ENCODE measurements around the gene MBOAT1.

The MBOAT1 gene

DNA sequence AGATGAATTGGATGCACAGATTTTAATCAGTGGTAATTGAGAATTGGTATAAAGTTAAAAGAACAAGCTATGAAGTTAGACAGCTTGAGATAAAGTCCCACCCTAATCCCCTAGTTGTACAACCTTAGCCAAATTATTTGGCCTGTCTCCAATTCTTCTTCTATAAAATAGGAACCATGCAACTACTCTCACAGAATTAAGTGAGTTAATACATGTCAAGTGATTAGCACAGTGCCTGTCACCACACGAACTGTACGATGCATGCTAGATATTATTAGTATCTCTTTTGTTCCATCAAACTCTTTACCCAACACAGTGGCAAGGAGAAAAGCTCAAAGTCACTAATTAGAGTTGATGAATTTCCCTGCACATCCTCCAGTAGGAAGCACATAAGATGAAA, 44.7 kb downstream of the MBOAT1 start:
- no peak for DNase-seq (ENCODE audit: low read depth)
- no peak overlapping the region for H3K4me3 ChIP-seq (ENCODE audit: control insufficient read depth, low read depth, low read length)
- TF ChIP-seq, protein P1, sequence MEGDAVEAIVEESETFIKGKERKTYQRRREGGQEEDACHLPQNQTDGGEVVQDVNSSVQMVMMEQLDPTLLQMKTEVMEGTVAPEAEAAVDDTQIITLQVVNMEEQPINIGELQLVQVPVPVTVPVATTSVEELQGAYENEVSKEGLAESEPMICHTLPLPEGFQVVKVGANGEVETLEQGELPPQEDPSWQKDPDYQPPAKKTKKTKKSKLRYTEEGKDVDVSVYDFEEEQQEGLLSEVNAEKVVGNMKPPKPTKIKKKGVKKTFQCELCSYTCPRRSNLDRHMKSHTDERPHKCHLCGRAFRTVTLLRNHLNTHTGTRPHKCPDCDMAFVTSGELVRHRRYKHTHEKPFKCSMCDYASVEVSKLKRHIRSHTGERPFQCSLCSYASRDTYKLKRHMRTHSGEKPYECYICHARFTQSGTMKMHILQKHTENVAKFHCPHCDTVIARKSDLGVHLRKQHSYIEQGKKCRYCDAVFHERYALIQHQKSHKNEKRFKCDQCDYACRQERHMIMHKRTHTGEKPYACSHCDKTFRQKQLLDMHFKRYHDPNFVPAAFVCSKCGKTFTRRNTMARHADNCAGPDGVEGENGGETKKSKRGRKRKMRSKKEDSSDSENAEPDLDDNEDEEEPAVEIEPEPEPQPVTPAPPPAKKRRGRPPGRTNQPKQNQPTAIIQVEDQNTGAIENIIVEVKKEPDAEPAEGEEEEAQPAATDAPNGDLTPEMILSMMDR (conservative IDR thresholded peaks at IDR 0.05; ENCODE audit: control insufficient read depth, insufficient read depth, low read depth, low read length) = no peak

DNA sequence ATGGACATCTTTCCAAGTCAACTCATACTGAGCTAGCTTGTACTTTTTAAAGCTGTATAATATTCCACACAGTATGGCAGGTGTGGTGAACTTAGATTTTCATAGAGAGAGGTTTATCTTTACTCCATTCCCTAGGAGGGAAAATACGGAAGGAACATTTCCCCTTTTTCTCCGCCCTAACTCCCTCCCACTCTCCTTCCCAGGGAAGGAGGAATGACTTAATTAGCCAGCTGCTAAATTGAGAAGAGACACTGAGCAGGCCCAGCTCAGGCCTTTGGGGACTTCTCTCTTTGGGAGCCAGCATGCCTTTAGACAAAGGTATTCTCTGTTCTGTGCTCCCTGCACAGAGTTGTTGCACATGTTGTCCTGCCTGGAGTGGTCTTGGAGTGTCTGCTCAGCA, 46.1 kb downstream of the MBOAT1 start:
- TF ChIP-seq, protein P1 (conservative IDR thresholded peaks at IDR 0.05; ENCODE audit: control insufficient read depth, insufficient read depth, low read depth, low read length) = no peak
- no peak for DNase-seq (ENCODE audit: low read depth)
- no peak overlapping the region for H3K4me3 ChIP-seq (ENCODE audit: control insufficient read depth, low read depth, low read length)

DNA sequence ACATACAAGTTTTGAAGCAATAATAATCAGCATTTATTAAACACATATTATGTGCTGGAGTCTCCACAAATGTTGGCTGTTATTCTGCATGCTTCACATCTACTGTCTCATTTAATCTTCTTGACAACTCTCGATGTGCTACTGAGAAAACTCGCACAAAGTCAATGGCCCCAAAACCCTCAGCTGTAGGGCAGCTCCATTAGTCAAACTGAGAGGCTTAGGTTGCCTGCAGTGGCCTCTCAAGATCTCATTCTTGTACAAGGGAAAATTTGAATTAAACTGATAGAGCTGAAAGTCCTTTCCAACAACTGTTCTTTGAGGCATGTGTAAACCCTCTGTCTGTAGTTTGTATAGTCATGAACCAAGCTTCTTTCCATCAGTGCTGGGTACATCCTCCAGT, 49.8 kb downstream of the MBOAT1 start:
- DNase-seq (ENCODE audit: low read depth) = no peak
- no peak overlapping the region for H3K4me3 ChIP-seq (ENCODE audit: control insufficient read depth, low read depth, low read length)
- TF ChIP-seq, protein P1 (conservative IDR thresholded peaks at IDR 0.05; ENCODE audit: control insufficient read depth, insufficient read depth, low read depth, low read length) = no peak

DNA sequence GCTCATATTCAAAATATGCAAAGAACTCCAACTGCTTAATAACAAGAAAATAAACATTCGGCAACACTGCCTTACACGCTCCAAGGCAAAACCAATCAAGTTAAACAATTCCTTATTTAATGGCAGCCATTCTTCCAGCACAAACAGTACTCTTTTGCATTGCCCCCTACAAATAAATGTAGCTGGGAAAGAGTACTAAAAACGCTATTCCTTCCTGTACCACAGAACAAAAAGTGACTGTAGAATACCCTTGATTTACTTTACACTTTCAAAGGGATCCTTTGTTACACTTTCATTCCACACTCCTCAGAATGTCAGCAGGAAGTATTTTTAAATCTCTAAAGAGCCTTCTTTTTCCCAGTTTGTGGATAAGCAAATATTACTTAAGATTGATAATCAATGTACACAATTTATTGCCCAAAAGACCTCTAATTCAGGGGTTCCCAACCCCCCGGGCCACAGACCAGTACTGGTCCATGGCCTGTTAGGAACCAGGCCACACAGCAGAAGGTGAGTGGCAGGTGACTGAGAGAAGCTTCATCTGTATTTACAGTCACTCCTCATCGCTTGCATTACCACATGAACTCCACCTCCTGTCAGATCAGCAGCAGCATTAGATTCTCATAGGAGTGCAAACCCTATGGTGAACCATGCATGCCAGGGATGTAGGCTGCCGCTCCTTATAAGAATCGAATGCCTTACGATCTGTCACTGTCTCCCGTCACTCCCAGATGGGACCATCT, 51.6 kb downstream of the MBOAT1 start:
- DNase-seq (ENCODE audit: low read depth) = no peak
- TF ChIP-seq, protein P1 (conservative IDR thresholded peaks at IDR 0.05; ENCODE audit: control insufficient read depth, insufficient read depth, low read depth, low read length) = no peak
- no peak overlapping the region for H3K4me3 ChIP-seq (ENCODE audit: control insufficient read depth, low read depth, low read length)

DNA sequence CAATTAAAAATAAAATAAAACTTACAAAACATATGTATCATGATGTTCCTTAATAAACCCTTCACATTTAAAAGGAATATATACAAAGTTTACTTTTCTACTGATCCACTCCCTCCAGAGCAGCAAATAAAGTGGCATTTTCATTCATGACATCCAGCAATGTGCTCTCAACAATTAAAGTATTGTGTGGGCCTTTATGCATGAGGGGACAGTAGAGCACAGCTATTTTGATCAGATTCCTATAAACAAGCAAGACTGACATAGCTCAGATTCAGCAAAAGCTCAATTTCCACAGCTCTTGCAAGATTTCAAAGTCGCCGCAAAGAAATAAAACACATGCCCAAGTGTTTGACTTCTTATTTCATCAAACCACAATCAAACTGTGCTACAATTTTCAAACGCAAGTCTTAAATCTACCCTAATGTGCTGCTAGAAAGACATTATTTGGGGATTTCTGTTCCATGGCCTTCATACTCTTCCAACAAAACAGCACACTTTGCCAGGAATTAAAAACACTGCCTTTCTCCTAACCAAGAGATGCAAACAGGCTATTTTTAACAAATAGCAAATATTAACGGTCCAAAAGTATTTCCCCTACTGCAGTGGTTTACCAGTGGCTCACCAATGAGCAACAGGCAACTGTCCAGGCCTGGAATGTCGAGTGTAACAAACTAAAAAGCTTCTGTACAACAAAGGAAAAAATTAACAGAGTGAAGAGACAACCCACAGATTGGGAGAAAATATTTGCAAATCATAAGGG, 52.3 kb downstream of the MBOAT1 start:
- H3K4me3 ChIP-seq (ENCODE audit: control insufficient read depth, low read depth, low read length) = no peak overlapping the region
- no peak for DNase-seq (ENCODE audit: low read depth)
- TF ChIP-seq, protein P1 (conservative IDR thresholded peaks at IDR 0.05; ENCODE audit: control insufficient read depth, insufficient read depth, low read depth, low read length) = no peak

DNA sequence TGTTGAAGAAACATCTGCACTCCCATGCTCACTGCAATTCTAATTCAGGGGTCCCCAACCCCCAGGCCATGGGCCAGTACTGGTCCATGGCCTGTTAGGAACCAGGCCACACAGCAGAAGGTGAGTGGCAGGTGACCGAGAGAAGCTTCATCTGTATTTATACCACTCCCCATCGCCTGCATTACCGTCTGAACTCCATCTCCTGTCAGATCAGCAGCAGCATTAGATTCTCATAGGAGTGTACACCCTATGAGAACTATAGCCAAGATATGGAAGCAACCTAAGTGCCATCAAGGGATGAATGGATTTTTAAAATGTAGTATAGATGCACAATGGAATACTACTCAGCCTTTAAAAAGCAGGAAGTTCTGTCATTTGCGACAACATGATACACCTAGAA, 53.2 kb downstream of the MBOAT1 start:
- TF ChIP-seq, protein P1 (conservative IDR thresholded peaks at IDR 0.05; ENCODE audit: control insufficient read depth, insufficient read depth, low read depth, low read length) = no peak

More for the DNA sequence above, 53.2 kb downstream of the MBOAT1 start:
- no peak overlapping the region for H3K4me3 ChIP-seq (ENCODE audit: control insufficient read depth, low read depth, low read length)
- no peak for DNase-seq (ENCODE audit: low read depth)

Measured in fibroblast of mammary gland (primary cell).